Transverse colon (tissue), 4 donors: ENCODE measurements around the gene TBC1D21.

Experiments used
- EP300 ChIP-seq: sonication (generic); formaldehyde crosslinking; IDR thresholded peaks from one replicate; pipeline ENCODE4 v1.6.1; 2017; ENCODE audit warnings: antibody characterized with exemption, low read depth
- POLR2A ChIP-seq: fragments of 450-650 bp; IDR thresholded peaks from one replicate; pipeline ENCODE4 v1.6.1; 2016; ENCODE audit warnings: antibody characterized with exemption, mild to moderate bottlenecking, moderate library complexity
- POLR2AphosphoS5 ChIP-seq, 3 donors: sonication (generic); formaldehyde crosslinking; IDR thresholded peaks; one replicate each; pipeline ENCODE4 v1.6.1; 2016; ENCODE audit warnings: antibody characterized with exemption in 3 of 3
- TF ChIP-seq, protein P1 (sequence below), 5 experiments: fragments of 200-600 bp in 3 of 5; fragments of 450-650 bp in 2 of 5; sonication (generic) in 3 of 5; IDR thresholded peaks; 1 replicate in 2 of 5; 2 replicates in 3 of 5; pipeline ENCODE4 v1.5.1; 2016 to 2017; ENCODE audit warnings: antibody characterized with exemption in 5 of 5, inconsistent platforms in 3 of 5, mild to moderate bottlenecking in 2 of 5, moderate library complexity in 1 of 5

DNA sequence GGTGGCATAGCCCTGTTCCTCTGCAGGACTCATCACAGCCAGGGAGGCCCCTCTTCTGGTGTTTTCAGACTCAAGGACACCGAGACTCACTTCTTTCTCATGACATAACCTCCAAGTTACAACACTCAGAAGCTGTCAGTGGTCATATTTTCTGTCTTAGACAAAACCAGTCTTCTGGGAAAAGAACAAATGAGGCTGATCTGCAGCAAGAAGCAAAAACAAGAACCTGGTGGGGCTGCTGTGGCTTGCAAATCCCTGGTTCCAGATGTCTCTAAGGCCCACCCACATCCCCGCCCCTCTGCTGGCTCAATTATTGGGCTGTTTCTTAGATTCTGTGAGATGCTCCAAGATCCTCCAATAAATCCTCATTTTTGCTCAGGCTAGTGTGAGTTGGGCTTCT lies 36.3 kb downstream of the TBC1D21 start:
- TF ChIP-seq, protein P1, sequence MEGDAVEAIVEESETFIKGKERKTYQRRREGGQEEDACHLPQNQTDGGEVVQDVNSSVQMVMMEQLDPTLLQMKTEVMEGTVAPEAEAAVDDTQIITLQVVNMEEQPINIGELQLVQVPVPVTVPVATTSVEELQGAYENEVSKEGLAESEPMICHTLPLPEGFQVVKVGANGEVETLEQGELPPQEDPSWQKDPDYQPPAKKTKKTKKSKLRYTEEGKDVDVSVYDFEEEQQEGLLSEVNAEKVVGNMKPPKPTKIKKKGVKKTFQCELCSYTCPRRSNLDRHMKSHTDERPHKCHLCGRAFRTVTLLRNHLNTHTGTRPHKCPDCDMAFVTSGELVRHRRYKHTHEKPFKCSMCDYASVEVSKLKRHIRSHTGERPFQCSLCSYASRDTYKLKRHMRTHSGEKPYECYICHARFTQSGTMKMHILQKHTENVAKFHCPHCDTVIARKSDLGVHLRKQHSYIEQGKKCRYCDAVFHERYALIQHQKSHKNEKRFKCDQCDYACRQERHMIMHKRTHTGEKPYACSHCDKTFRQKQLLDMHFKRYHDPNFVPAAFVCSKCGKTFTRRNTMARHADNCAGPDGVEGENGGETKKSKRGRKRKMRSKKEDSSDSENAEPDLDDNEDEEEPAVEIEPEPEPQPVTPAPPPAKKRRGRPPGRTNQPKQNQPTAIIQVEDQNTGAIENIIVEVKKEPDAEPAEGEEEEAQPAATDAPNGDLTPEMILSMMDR (IDR thresholded peaks at IDR 0.05) = no peak
- TF ChIP-seq POLR2A (no peak), POLR2AphosphoS5 (IDR thresholded peaks at IDR 0.05) (no peak), EP300 (no peak)
